ENCODE measurements around the gene TBC1D22B.
"Not testable (repeated sequence)": the region's sequence is repeated elsewhere in the genome, so short reads cannot be mapped to it uniquely, and the experiment has no call there.

Gene TBC1D22B

GRCh38 chr6:37339741-37340638 lies 82.4 kb downstream of the TBC1D22B start:
- H3K4me3 ChIP-seq (ENCODE audit: low read depth, low read length), result no peak overlapping the region
- no peak for DNase-seq (ENCODE audit: low read depth, low spot score)
- ChIA-PET POLR2A (no interaction called here), CTCF (interaction anchor here (1.0 to 3.2 kb wide), 2 partner anchors 14 to 16 kb away, joined by 3 to 15 read pairs; no protein-coding TSS in a partner anchor)
- TF ChIP-seq CTCF (IDR thresholded peaks at IDR 0.05; ENCODE audit: insufficient read depth, low read length, missing control alignments), result no peak

DNA sequence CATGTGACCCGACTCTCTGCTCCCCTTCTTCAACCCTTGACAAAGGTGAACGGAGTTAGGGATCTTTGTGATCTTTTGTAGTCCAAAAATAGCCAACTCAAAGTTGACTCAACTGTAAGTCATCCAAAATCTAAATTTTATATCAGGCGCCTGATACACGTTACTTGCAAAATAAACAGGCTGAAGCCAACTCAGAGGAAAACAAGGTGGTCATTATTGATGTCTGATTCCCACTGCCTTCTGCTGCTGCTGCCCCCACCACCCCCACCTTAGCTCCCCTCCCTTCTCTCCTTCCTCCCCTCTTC lies 83.0 kb downstream of the TBC1D22B start:
- no peak for TF ChIP-seq CTCF (IDR thresholded peaks at IDR 0.05; ENCODE audit: insufficient read depth, low read length, missing control alignments)
- CTCF ChIA-PET, result interaction anchor here (3.2 kb wide), 1 partner anchor 15 kb away, joined by 15 read pairs; no protein-coding TSS in a partner anchor
- POLR2A ChIA-PET, result no interaction called here
- no peak for DNase-seq (ENCODE audit: low read depth, low spot score)
- H3K4me3 ChIP-seq (ENCODE audit: low read depth, low read length), result no peak overlapping the region

DNA sequence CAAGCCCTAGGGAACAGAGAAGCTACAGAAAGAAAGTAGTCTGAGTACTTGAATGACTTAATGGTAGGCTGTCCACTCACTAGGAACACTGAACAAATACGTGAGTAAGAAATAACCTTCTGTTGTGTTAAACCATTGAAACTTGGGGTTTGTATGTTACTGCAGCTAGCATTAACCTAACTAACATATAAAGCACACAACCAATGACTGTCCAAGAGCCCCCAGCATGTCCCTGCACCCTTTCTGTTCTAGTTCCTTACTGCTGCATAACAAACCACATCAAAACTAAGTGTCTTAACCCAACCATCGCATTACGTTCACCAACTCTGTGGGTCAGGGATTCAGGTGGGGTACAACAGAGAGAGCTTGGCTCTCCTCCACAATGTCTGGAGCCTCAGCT lies 85.7 kb downstream of the TBC1D22B start:
- DNase-seq (ENCODE audit: low read depth, low spot score), result no peak
- no peak for TF ChIP-seq CTCF (IDR thresholded peaks at IDR 0.05; ENCODE audit: insufficient read depth, low read length, missing control alignments)
- H3K4me3 ChIP-seq (ENCODE audit: low read depth, low read length), result no peak overlapping the region
- ChIA-PET POLR2A (no interaction called here), CTCF (interaction anchor here (2.1 kb wide), 1 partner anchor 18 kb away, joined by 6 read pairs; no protein-coding TSS in a partner anchor)

- ChIA-PET CTCF (interaction anchor here (2.1 kb wide), 1 partner anchor 19 kb away, joined by 6 read pairs; no protein-coding TSS in a partner anchor), POLR2A (no interaction called here)
- TF ChIP-seq CTCF (IDR thresholded peaks at IDR 0.05; ENCODE audit: insufficient read depth, low read length, missing control alignments), result no peak
- no peak overlapping the region for H3K4me3 ChIP-seq (ENCODE audit: low read depth, low read length)
- no peak for DNase-seq (ENCODE audit: low read depth, low spot score)
Measured at GRCh38 chr6:37344308-37344707, 86.7 kb downstream of the TBC1D22B start.

GRCh38 chr6:37345804-37346203 lies 88.2 kb downstream of the TBC1D22B start:
- DNase-seq (ENCODE audit: low read depth, low spot score); POLR2A ChIA-PET; H3K4me3 ChIP-seq (ENCODE audit: low read depth, low read length); CTCF ChIA-PET: not testable (repeated sequence)

GRCh38 chr6:37347177-37347576 lies 89.6 kb downstream of the TBC1D22B start:
- DNase-seq (ENCODE audit: low read depth, low spot score), result no peak
- H3K4me3 ChIP-seq (ENCODE audit: low read depth, low read length), result no peak overlapping the region
- ChIA-PET CTCF (no interaction called here), POLR2A (no interaction called here)
- TF ChIP-seq CTCF (IDR thresholded peaks at IDR 0.05; ENCODE audit: insufficient read depth, low read length, missing control alignments), result no peak

- POLR2A ChIA-PET, result no interaction called here
- DNase-seq (ENCODE audit: low read depth, low spot score), result no peak
Measured at GRCh38 chr6:37347670-37348111, 90.1 kb downstream of the TBC1D22B start.

More at GRCh38 chr6:37347670-37348111, 90.1 kb downstream of the TBC1D22B start:
- no peak overlapping the region for H3K4me3 ChIP-seq (ENCODE audit: low read depth, low read length)
- CTCF ChIA-PET, result no interaction called here
- no peak for TF ChIP-seq CTCF (IDR thresholded peaks at IDR 0.05; ENCODE audit: insufficient read depth, low read length, missing control alignments)
